Cerebellar nuclear complex (tissue), 1 donor: ENCODE data around the gene IGSF21.

ENCODE experiments used
- DNase-seq, 2 experiments: peaks; one replicate each; lab custom pipeline; 2025; lab: John Stamatoyannopoulos, UW

IGSF21 gene

GRCh38 chr1:18119289-18119688 is 11.7 kb downstream of the IGSF21 start:
- no peak for DNase-seq

- DNase-seq: no peak
These were observed 12.3 kb downstream of the IGSF21 start for GRCh38 chr1:18119771-18120377.

GRCh38 chr1:18120638-18121037 is 13.0 kb downstream of the IGSF21 start:
- DNase-seq: no peak

DNA sequence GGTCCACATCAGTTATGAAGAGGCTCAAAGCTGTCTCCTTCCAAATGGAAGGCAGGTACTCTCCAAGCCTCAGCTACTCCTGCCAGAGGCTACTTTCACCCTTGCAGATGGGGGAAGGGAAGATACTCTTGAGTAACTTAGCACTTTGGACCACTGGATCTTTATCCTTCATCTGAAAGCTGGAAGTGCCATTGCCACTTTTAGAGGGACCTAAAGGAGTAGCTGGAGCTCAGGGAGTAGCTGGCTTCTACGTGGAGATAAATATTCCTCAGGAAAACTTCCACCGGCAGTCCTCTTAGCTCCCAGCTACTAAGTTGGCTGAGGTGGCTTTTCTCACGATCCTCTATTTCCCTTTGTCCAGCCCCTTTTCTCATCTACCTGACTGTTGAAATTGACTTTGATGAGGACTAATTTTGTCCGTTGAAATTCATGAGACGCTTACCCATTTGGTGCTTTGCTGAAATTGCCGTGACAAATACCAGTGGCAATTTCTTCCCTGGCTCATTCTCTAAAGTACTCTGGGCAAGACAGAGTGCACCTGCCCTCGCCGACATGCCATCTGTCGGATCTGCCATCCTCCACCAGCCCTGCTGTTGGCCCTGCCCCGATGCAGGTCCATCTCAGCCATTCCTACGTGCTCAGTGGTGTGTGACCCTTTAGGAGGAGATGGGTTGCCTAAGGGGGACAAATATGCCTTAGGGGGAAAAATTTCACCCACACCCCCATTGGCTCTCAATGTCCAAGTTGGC is 13.6 kb downstream of the IGSF21 start:
- peak; percentile 55 to 70 for DNase-seq

GRCh38 chr1:18123467-18123992 is 15.9 kb downstream of the IGSF21 start:
- no peak for DNase-seq

GRCh38 chr1:18124977-18125376 is 17.4 kb downstream of the IGSF21 start:
- no peak for DNase-seq

GRCh38 chr1:18126616-18127015 is 19.0 kb downstream of the IGSF21 start:
- DNase-seq: no peak

DNA sequence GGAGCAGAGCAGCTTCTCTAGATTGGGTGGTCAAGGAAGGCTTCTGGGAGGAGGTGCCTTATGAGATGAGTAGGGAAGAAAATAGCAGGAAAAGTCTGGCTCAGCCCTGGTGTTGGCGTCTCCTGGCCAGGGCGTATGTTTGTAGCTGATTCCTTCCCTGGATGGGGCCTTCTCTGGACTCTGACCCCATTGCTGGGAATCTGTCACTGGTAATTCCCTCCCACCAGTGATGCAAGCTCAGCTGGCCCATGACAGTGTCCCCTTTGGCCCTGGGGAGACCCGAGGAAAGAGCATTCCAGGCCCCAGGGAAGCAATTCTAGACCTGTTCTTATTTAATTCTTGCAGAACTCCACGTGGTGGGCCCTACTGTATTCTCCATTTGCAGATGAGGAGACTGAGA is 20.7 kb downstream of the IGSF21 start:
- DNase-seq: no peak

DNA sequence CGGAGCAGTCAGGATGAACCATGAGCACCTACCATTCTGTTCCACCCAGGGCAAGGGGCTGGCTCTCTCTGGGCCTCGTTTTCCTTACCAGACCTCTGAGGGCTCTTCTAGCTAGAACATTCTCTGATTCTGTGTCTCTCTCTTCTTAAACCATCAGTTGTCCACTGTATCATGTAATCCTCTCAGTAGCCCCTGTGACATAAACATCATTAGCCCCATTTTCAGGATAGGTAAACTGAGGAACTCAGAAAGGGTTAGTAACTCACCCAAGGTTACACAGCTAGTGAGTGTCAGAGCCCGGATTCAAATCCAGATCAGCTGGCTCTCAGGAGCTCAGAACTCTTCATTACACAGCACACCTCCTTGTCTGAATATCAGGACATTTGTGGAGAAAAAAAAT is 22.8 kb downstream of the IGSF21 start:
- no peak for DNase-seq

- no peak for DNase-seq
These were observed 24.6 kb downstream of the IGSF21 start for GRCh38 chr1:18132022-18132710.

GRCh38 chr1:18132711-18133541 is 25.3 kb downstream of the IGSF21 start:
- no peak for DNase-seq

DNA sequence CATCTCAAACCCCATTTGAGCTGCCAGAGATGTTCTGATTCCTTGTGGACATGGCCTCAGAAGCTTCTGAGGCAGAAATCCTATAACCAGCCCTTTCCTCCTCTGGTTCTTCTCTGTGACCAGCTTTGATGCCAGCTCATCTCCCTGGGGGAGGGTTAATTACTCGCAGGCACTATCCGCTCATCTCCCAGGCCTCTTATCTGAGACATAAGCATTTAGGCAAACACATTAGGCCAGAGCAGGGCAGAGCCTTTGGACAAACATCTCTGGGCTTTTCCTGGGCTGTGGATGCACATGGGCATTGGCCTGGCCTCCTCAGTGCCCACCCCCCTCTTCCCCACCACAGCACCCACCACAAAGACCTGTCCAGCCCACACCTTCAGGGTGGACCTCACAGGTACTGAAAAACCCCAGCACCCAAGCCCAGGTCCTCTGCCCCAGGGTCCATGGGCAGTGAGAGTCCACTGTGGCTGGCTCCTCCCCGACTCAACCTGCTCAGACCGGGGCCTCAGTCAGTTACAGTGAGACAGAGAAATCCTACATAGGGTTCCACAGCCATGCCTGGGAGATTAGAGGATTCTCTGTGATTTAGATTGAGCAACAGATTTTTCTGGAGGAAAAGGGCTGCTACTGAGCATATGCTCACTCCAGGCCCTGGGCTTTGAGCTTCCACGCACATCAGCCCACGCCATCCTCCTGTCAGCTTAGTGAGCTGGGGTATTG is 26.9 kb downstream of the IGSF21 start:
- DNase-seq: no peak

GRCh38 chr1:18137759-18138345 is 30.3 kb downstream of the IGSF21 start:
- DNase-seq: no peak

GRCh38 chr1:18139198-18139981 is 31.8 kb downstream of the IGSF21 start:
- no peak for DNase-seq

- DNase-seq: no peak
These were observed 32.8 kb downstream of the IGSF21 start for GRCh38 chr1:18140411-18140810.

DNA sequence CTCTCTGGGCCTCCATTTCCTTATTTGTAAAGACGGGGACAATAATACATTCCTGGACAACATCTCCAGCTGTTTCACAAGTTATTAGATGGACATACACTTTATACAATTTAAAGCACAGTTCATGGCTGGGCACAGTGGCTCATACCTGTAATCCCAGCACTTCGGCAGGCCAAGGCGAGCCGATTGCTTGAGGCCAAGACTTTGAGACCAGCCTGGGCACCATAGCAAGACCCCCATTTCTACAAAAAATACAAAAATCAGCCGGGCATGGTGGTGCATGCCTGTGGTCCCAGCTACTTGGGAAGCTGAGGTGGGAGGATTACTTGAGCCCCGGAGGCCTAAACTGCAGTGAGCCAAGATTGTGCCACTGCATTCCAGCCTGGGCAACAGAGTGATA is 34.1 kb downstream of the IGSF21 start:
- no peak for DNase-seq

DNA sequence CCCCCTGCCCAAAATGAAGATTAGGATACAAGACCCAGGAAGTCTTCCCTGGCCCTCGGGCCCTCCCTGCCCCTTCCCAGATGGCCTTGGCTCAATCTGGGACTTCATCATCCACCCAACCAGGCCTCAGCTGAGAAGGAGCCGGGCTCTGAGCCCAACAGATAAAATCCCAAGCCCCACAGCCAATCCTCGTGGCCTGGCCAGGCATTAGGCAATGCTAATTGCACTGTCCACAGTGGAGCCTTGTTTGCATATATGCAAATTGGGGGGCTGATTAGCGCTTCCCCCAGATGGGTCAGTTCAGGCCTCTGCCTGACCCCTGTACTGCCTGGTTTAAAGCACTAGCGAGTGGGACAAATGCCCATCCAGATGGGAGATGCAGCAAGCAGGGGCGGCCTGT is 34.9 kb downstream of the IGSF21 start:
- DNase-seq: no peak

GRCh38 chr1:18142969-18143368 is 35.4 kb downstream of the IGSF21 start:
- no peak for DNase-seq

- DNase-seq: no peak
These were observed 36.5 kb downstream of the IGSF21 start for GRCh38 chr1:18144062-18144461.
